GM19372 (cell line): ENCODE data around the gene SPDEF.

Source experiments
- ATAC-seq: cut with Tn5 transposase; IDR thresholded peaks from one replicate; pipeline ENCODE4 v1.9.1; 2021; ENCODE audit warnings: mild to moderate bottlenecking, low read depth, moderate library complexity; ENCODE audit not compliant: unreplicated experiment

Gene SPDEF

DNA sequence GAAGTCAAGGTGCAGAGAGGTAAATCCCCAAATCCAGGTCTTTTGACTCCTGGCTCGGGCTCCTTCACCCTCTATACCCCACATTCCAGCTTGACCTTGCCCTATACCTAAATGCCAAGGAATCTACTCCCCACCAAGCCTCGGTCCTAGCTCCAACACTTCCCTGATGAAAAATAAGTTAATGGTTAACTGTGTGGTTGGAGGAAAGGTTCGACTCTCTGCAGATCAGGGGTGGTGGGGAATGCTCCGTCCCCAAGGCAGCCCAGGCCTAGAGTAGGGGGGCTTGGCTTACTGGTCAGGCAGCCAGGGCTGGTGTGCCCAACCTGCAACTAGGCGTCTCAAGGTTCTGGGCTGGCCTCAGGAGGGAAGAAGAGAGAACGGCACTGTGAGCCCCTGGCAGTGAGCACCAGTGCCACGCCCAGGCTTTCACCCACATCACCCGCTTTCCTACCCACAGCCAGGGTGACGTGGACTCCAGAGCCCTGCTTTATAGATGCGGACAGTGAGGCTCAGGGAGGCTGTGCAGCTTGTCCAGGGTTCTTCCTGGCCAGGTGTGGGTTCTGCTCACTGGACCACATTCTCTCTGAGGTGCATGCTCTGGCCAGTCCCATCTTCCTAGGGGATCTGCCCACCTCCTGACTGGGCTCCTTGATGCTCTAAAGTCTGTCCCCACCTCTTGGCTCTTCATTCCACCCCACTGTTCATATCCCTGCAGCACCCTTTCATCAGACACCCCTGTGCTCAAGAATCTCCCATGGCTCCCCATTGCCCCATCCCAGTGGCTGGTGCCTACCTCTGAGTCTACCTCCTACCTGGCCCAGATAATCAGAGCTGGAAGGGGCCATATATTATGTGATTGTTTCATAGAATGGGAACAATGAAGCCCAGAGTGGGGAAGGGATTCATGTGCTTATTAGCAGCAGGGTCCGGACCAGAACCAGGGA is 8.2 kb downstream of the SPDEF start:
- no peak for ATAC-seq

DNA sequence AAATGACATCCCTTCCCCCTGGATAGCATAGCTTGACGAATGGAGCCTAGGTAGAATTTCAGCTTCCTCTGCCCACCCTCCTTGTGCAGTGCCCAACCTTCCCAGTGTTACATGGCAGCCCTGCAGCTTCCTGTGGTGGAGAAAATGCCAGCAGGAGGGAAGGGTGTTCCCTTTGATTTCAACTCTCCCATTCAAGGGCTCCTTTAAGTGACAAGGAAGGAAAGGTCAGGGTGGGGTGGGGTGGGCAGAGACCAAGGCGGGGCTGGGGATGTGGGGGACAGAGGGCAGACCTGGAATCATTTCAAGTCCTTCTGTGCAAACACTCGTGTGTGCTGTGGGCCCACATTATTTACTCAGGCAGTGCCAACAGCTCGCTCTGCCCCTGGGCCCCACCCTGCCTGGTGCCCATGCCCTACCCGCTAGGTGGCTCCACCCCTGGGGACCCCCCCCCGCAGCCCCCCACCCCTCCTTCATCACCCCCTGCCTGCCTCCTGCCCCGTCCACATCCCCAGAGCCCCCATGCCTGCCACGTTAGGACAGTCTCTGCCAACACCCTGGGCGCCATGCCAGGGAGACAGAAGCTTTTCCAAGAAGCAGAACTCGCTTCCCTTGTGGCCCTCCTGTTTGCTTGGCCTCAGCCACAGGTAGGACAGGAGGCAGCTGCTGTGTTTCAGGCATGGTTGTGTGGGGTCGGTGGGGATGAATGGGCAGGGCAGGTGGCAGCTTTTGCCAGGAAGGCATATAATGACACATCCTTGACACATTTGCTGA is 9.4 kb downstream of the SPDEF start:
- no peak for ATAC-seq

DNA sequence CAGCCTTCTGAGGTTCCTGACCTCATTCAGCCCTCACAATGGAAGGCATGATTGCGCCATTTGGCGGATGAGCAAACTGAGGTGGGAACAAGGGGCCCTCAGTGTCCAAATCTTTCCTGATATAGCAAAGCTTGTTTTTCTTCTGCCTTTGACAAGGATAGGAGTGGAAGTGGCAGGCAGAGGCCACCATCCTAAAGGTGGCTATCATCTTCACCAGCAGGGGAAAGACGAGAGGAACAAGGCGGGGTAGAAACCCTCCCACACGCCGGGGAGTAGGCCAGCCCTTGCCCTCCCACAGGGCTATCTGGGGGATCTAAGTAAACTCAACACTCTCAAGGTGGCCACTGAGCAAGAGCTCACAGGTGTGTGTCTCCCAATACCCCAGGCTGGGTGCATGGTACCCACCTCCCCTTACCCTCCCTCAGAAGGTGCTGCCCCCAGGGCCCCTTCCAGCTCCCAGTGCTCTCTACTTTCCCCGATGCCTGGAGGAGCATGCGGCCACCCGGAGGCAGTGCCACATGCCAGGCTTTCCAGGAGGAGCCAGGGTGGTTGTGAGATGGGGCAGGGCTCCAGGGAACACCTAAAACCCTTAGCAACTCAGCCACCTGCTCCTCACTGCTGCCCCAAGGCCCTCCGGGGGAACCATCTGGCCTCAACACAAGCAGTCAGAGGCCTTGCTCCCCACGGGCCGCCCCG is 11.2 kb downstream of the SPDEF start:
- no peak for ATAC-seq

DNA sequence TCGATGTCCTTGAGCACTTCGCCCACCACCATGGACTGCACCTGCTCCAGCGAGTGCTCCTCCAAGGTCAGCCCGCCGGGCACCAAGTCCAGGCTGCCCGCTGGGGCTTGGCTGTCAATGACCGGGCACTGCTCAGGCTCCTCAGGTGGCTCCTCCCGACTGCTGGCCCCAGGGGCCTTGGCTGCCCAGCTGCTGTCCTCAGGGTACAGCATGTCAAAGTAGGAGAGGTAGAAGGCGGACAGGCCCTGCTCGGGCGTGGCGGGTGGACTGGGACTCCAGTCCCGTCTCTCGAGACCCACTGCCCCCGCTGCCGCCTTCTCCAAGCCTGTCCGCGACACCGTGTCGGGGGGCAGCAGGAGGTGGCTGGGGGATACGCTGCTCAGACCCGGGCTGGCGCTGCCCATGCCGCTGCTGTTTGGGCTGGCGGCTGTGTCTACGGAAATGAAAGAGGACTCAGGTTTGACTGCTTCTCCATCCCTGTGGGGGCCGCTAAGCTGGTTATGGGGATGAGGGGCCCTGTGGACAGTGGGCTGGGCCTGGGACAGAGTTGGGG is 12.0 kb downstream of the SPDEF start:
- no peak for ATAC-seq

DNA sequence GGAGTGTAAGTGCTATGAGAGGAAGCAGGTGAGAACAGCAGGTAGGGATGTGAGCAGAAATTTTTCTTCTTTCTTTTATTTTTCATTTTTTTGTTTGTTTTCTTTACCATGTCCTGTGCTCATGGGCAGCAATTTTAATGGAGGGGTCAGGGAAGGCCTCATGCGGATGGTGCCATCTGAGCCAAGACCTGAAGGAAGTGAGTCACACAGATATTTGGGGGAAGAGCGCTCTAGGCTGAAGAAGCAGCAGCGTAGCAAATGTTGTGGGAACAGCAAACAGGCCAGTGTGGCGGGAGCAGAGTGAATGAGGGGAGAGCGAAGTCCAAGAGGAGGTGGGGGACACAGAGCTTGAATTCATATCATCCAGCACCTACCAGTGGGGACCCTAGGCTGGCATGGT is 12.7 kb downstream of the SPDEF start:
- no peak for ATAC-seq

DNA sequence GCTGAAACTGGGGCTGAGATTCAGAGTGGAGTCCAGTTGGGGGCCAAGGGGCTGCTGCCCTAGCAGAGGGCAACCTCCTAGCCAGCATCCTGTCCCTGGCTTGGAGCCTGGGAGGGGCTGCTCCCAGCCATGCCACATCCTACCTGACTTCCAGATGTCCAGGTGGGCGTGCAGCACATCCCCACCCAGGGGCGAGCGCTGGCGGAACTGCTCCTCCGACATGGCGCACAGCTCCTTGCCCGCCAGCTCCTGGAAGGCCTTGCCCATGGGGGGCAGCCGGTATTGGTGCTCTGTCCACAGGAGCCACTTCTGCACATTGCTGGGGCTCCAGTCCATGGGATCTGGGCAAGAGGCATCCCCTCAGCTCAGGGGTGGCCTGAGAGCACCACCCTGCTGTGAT is 15.3 kb downstream of the SPDEF start:
- ATAC-seq: no peak

DNA sequence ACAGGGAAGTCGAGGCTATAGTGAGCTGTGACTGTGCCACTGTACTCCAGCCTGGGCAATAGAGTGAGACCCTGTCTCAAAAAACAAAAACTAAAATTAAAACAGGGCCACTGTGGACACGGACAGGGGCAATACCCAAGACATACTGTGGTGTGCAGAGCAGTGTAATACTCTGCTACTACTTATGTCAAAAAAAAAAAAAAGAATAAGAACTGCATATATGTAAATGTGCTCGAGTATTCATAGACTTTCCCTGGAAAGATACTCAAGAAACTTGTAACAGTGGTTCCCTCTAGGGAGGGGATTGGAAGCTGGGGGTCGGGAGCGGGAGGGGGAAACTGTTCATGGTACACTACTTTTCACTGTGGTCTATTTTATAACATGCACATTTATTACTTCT is 15.9 kb downstream of the SPDEF start:
- no peak for ATAC-seq

DNA sequence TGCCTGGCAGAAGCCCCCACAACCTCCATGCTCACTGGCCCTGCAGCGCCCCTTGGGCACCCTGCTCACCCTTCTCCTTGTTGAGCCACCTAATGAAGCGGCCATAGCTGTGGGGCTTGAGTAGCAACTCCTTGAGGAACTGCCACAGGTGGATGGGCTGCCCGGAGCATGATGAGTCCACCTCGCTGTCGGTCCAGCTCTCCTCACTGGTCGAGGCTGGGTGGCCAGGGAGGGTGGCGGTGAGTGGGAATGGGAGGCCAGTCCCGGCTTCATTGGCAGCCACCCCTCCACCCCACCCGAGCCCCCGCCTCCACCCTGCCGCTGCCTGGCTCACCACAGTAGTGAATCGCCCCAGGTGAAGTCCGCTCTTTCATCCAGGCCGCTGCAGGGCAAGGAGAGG is 16.9 kb downstream of the SPDEF start:
- no peak for ATAC-seq

DNA sequence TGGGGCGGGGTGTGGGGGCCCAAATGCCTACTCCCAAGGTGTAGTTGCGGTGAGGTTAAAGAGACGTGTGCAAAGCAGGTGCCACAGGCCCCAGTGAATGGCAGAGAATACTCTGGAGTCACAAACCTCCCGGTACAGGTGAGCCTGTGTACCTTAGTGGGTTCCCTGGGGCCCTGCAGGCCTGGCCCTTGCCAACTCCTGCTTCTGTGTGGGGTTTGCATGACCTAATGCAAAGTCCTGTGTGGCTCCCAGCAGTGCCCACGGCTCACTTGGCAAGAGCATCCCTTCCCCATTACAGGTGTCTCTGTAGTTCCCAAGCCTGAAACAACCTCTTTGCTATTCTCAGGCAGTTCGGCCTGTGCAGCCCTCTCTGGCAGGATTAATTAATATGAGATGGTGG is 17.5 kb downstream of the SPDEF start:
- no peak for ATAC-seq

DNA sequence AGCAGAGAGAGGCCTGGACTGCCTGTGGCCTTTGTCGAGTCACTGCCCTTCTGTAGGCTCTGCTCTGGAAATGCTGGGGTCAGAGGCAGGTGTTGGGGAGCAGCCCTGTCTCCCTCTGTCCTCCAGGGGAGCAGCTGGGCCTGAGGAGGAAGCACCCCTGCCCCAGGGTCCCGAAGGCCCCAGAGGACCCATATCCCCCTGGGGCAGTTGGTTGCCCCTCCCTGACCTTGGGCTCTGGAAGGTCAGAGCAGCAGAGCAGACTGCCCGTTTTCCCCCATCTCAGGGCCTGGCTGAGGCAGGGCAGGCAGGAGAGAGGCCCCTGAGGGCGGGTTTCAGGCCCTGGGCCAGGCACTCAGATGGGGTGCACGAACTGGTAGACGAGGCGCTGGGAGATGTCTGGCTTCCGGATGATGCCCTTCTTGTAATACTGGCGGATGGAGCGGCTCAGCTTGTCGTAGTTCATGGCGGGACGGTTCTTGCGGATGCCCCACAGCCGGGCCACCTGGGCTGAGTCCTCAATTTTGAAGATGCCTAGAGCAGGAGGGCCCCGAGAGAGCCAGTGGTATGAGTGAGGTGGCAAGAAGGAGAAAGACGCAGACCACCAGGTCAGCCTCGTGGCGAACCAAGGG is 18.1 kb downstream of the SPDEF start:
- ATAC-seq: no peak

DNA sequence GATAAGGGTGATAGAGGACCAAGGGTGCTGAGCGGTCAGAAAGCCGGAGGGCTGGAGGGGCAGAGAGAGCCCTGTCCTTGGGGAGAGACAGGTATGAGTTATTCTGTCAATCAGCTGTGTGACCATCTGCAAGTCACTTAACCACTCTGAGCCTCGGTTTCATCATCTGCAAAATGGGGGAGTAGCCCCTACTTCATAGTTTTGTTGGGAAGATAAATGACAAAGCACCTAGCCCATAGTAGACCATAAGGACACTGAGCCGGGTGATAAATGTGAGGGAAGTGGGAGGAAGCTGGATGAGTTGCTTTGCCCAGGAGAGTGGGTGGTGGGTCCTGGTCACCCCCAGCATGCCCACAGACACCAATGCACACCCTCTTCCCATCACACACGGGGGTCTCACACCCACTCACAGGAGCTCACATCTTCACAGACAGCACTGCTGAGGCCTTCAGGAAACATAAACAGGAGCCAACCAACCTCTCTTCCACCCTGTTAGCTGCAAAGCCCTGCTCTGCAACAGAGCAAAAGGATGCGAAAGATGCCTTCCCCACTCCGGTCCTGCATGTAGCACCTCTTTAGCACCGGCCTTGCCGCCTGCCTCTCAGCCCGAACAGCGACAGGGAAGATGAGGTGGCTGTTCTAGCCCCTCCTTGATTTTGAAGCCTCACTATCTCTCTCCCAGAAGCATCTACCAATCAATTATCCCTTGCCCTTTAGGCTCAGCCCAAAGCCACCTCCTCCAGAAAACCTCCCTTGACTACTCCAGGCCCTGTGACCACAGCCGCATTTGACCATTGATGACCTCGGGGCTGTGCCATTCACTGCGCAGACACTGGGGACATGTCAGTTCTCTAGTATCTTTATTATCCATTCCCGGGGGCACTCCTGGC is 18.9 kb downstream of the SPDEF start:
- no peak for ATAC-seq

DNA sequence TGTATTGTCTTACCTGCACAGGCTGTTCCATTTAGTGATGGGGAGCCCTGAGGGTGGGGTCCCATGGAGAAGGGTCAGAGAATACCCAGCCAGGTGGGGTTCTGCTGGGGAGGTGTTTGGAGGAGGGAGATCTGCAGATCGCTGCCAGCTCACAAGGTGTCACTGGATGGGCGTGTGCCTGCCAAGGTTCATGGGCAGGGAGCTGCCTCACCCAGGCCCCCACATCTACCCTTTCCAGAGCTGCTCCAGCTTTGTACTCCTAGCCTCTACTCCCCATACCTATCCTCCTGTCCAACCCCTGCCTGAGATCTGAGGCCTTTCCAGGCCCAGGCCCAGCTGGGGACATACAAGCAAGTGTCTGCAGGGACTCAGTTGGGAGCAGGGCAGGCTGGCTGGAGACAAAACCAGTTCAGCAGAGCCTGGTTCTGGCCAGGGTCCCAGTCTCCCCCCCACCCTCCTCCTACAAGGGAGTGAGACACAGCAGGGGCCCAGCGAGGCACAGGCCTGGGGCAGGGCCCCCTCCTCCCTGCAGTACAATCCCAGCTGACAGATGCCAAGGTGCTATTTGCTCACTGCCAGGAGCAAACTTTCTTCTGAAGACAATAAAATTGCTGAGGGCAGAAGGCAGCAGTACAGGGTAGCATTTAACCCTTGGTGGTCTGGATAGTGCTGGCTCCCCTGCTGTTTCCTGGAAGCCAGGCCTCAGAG is 19.7 kb downstream of the SPDEF start:
- ATAC-seq: no peak

DNA sequence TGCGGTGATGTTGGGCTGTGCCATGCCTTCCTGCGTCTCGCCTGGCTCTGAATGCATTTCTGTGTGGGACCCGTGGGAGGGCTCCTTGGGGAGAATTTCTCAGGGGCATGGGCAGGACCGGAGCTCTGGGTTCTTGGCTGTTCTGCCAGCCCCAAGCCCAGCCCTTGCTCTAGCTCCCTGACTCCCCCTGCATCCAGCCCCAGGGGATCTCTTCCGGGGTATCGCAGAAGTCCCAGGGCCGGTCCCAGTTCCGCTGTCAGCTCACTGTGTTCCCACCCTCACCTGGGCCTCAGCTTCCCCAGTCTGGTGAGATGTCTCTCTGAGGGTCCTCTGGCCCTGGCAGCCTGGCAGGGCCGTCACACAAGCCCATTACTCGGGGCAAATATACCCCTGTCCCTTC is 20.5 kb downstream of the SPDEF start:
- ATAC-seq: no peak

DNA sequence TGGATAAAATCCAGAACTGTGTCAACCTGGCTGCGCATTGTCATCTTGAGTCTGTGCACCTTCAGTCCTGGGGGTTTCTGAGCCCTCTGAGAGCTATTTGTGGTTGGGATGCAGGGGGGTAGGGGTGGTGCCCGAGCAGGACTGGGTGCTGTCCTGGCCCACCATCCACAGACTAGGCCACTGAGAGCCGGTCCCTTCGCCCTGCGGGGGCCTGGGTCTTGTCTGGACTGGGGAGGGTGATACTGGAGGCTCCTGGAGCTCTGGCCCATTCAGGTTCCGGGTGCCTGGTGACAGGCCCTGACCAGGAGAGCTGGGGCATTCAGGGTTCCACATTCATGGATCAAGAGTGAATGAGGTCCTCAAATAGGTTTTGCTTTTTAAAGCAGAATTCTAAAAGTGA is 20.9 kb downstream of the SPDEF start:
- no peak for ATAC-seq

DNA sequence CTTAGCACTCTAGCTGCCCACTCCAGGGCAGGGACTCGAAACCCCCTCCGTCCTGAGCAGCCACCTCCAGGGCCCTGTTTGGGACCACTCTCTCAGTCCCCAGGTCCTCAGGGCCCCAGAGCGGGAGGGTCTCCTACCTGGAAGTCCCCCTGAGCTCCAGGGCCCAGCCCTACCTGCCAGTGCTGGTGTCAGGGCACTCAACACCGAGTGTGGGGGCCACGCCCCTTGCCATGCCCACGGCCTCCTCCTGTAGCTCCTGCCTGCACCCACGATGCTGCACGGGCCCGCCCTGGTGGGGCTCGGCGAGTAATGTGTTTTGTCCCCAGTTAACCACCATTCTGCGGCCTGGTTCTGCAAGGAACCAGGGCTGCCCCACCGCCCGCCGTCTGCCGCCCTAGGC is 21.5 kb downstream of the SPDEF start:
- ATAC-seq: no peak

DNA sequence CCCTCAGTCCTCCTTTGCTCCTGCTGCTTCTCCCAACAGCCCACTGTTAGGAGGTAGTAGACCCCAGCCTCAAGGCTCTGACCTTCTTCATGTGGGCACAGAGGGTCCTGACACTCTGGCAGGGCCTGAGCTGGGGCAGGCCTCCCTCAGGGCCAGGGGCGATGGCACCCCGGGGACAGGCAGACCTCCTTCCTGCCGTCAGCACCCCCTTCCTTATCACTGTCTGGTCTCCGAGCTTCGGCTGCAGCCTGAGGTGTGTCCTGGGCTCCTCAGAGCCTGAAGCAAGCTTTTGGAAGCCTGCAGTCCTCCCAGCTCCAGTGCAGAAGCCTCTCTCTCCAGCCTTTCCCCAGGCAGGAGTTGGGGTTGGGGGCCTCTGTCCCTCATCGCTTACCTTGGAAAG is 22.0 kb downstream of the SPDEF start:
- ATAC-seq: no peak

DNA sequence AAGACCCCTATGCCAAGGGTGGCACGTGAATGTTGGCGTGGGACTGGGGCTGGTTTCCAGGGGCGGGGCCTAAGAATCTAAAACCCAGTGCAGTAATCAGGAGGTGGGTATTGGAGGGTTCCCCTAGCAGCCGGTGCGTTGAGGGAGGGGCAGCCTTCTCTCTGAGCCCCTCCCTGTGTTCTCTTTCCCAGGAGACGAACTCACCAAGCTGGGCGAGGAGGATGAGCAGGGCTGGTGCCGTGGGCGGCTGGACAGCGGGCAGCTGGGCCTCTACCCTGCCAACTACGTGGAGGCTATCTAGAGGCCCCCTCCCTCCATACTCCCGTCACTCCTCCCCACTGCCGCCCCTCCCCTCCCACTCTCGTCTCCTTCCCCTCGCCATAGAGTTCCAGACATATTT is 23.9 kb downstream of the SPDEF start:
- ATAC-seq: no peak

DNA sequence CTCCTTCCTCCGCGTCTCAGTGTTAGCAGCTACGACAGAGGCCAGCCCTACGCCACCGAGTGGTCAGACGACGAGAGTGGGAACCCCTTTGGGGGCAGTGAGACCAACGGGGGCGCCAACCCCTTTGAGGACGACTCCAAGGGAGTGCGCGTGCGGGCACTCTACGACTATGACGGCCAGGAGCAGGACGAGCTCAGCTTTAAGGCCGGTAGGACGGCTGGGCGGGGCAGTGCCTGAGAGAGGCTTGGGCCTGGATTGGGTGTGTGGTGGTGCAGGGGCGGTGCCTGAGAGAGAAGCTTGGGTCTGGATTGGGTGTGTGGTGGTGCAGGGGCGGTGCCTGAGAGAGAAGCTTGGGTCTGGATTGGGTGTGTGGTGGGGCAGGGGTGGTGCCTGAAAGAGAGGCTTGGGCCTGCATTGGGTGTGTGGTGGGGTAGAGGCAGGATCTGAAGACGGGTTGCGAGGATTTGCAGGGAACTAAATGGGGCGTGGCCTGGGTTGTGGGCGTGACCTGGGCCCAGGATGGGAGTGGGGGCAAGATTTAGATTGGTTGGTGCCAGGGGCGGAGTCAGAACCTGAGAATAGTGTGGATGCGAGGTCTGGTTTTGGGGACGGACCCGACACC is 24.4 kb downstream of the SPDEF start:
- ATAC-seq: no peak
